ENCODE data around the gene REXO5.
A peak's percentile ranks its signal among the peaks of the same experiment; 100 is the strongest.

REXO5 gene

DNA sequence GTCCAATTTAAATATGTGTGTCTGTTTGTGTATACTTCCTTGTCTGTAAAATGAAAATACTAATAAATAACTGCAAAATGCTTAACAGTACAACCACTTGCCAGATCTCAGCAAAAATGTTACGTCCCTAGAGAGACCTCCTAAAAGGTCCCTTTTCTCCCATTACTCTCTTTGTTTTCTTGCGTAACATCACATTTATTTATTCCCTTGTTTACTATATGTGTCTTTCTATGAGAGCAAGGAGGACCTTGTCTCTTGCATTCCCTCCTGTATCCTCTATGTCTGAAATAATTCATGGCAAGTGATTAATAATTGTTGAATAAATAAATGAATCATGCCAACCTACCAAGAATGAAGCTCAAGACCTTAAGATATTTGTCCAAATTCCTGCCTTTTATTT lies 40.6 kb upstream of the REXO5 start:
- TF ChIP-seq CTCF (conservative IDR thresholded peaks at IDR 0.05; ENCODE audit: low read depth), result no peak
- POLR2A ChIA-PET (ENCODE audit: low non-redundant PET), result no interaction called here
- no peak overlapping the region for H3K27ac ChIP-seq
- CTCF ChIA-PET, result interaction anchor here (0.6 kb wide), 1 partner anchor 163 kb away, joined by 4 read pairs; no protein-coding TSS in a partner anchor
- no peak for DNase-seq (ENCODE audit: low spot score)

DNA sequence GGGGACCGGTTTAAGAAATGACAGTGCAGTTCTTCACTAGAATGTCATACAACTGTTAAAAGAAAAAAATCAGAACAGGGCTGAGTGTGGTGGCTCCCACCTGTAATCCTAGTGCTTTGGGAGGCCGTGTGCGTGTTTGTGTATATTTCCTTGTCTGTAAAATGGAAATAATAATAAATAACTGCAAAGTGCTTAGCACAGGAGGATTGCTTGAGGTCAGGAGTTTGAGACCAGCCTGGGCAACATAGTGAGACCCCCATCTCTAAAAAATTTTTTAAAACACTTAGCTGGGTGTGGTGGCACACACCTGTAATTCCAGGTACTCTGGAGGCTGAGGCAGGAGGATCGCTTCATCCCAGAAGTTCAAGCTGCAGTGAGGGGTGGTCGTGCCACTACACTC lies 40.0 kb upstream of the REXO5 start:
- CTCF ChIA-PET, result interaction anchor here (0.5 to 0.6 kb wide), 2 partner anchors 164 to 1274 kb away, joined by 3 to 4 read pairs; no protein-coding TSS in a partner anchor
- POLR2A ChIA-PET (ENCODE audit: low non-redundant PET), result no interaction called here
- no peak for TF ChIP-seq CTCF (conservative IDR thresholded peaks at IDR 0.05; ENCODE audit: low read depth)
- H3K27ac ChIP-seq, result no peak overlapping the region
- DNase-seq (ENCODE audit: low spot score), result no peak

- no peak for DNase-seq (ENCODE audit: low spot score)
- POLR2A ChIA-PET (ENCODE audit: low non-redundant PET), result no interaction called here
- TF ChIP-seq CTCF (conservative IDR thresholded peaks at IDR 0.05; ENCODE audit: low read depth), result no peak
- CTCF ChIA-PET, result no interaction called here
- no peak overlapping the region for H3K27ac ChIP-seq
Observed at GRCh38 chr16:20767577-20767976, 38.8 kb upstream of the REXO5 start.

- TF ChIP-seq CTCF (conservative IDR thresholded peaks at IDR 0.05; ENCODE audit: low read depth), result no peak
- ChIA-PET POLR2A (ENCODE audit: low non-redundant PET) (no interaction called here), CTCF (no interaction called here)
- peak; percentile 10 for DNase-seq (ENCODE audit: low spot score)
- H3K27ac ChIP-seq, result no peak overlapping the region
Observed at GRCh38 chr16:20768121-20768520, 38.2 kb upstream of the REXO5 start.

DNA sequence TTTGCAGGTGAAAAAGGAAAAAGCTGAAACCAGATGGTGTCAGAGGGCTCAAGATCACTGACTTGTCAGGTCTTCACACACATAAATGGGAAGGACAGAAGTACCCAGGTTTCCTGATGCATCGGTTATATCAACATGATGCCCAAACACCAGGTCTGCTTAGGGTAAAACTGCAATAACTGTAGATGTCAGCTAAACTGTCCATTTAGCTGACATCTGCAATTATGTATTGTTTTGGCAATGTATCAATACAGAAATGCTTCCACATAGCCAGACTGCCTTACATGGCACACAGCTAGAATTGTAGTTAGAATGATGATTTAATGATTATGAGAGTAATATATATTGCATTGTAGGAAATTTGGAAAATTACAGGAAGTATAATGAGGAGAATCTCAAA lies 37.5 kb upstream of the REXO5 start:
- POLR2A ChIA-PET (ENCODE audit: low non-redundant PET), result no interaction called here
- CTCF ChIA-PET, result no interaction called here
- H3K27ac ChIP-seq, result no peak overlapping the region
- no peak for TF ChIP-seq CTCF (conservative IDR thresholded peaks at IDR 0.05; ENCODE audit: low read depth)
- DNase-seq (ENCODE audit: low spot score), result no peak

DNA sequence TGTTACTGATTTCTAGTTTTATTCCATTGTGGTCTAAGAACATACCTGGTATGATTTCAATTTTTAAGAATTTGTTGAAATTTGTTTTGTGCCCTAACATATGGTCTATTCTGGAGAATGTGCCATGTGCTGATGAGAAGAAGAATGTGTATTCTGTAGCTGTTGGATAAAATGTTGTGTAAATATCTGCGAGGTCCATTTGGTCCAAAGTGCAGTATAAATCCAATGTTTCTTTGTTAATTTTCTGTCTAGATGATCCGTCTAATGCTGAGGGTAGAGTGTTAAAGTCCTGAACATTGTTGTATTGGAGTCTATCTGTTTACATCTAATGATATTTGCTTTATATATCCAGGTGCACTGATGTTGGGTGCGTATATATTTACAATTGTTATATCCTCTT lies 32.6 kb upstream of the REXO5 start:
- CTCF ChIA-PET, result interaction anchor here (0.6 to 0.9 kb wide), 2 partner anchors 12 to 61 kb away, joined by 3 to 4 read pairs; no protein-coding TSS in a partner anchor
- DNase-seq (ENCODE audit: low spot score), result no peak
- H3K27ac ChIP-seq, result no peak overlapping the region
- POLR2A ChIA-PET (ENCODE audit: low non-redundant PET), result interaction anchor here (0.6 kb wide), 1 partner anchor 10 kb away, joined by 3 read pairs; no protein-coding TSS in a partner anchor
- TF ChIP-seq CTCF (conservative IDR thresholded peaks at IDR 0.05; ENCODE audit: low read depth), result no peak
